ENCODE results near the gene MYH14. TPM values are rescaled to one million over a fixed set of nuclear protein-coding genes. Genes with fewer than 3 reads are reported as not detected.

Gene MYH14
- total RNA-seq, 1 donor from 2014 or later = 99.3 TPM

- intact Hi-C loops (cut with DNase I) = no loop called here
- DNase-seq (ENCODE audit: missing footprints) (no peak), ATAC-seq (no peak)
Observed at GRCh38 chr19:50308991-50309390, 105.6 kb downstream of the MYH14 start.

GRCh38 chr19:50309396-50310125 lies 106.1 kb downstream of the MYH14 start:
- intact Hi-C loops (cut with DNase I) = no loop called here
- DNase-seq (ENCODE audit: missing footprints) (no peak), ATAC-seq (no peak)

- DNase-seq (ENCODE audit: missing footprints) (no peak), ATAC-seq (no peak)
- intact Hi-C loops (cut with DNase I) = no loop called here
Observed at GRCh38 chr19:50310759-50311465, 107.5 kb downstream of the MYH14 start.

- intact Hi-C loops (cut with DNase I) = no loop called here
- DNase-seq (ENCODE audit: missing footprints) (no peak), ATAC-seq (no peak)
Observed at GRCh38 chr19:50311723-50312635, 108.6 kb downstream of the MYH14 start.

GRCh38 chr19:50312967-50313811 lies 109.8 kb downstream of the MYH14 start:
- intact Hi-C loops (cut with DNase I) = no loop called here
- no peak for ATAC-seq
- DNase-seq (ENCODE audit: missing footprints) = no peak

- intact Hi-C loops (cut with DNase I) = no loop called here
- ATAC-seq = no peak
Observed at GRCh38 chr19:50313812-50314536, 110.6 kb downstream of the MYH14 start.

DNA sequence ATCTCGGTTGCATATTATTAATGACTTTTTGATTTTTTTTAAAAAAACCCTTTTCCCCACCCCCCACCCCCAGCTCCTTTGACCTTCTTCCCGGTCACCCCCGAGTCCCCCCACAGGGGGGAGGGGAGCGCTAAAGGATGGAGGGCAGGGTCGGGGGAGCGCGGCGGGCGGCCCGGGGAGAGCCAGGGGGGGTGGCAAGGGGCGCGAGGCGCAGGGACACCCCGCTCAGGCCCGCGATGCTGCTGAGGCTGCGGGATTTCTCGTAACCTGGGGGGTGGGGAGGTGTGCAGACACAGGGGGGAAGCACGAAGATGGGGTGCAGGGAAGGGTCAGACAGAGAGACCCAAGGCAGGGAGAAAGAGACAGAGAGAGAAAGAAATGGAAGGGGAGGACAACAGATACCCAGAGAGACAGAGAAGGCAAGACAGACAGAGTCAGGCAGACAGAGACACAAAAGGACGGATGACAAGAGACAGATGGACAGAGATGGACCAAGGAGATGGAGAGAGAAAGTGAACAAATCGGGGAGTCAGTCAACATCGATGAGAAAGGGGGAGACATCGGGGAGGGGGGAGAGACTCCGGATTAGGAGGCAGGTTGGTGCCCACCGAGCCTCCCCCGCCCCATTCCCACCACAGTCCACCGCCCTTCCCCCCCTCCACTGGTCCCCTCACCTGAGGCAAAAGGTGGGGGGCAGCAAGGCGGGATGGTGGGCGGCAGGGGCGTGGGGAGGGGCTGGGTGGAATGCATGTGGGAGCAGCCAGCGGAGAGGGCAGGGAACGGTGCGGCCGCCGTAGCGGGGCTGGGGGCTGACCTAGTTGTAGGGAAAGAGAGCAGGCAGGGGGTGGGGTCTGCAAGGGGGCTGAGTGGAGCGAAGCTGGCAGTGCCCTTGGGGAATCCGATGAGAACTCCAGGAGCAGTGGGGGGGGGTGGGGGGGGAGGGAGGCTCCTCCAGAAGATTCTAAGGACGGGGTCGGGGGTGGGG lies 111.6 kb downstream of the MYH14 start:
- DNase-seq (ENCODE audit: missing footprints) (no peak), ATAC-seq (no peak)
- intact Hi-C loops (cut with DNase I) = no loop called here

More at GRCh38 chr19:50313812-50314536, 110.6 kb downstream of the MYH14 start:
- DNase-seq (ENCODE audit: missing footprints) = no peak

GRCh38 chr19:50315773-50316448 lies 112.5 kb downstream of the MYH14 start:
- intact Hi-C loops (cut with DNase I) = no loop called here
- DNase-seq (ENCODE audit: missing footprints) (no peak), ATAC-seq (no peak)

- ATAC-seq = no peak
- intact Hi-C loops (cut with DNase I) = no loop called here
- no peak for DNase-seq (ENCODE audit: missing footprints)
Observed at GRCh38 chr19:50317115-50317514, 113.7 kb downstream of the MYH14 start.

DNA sequence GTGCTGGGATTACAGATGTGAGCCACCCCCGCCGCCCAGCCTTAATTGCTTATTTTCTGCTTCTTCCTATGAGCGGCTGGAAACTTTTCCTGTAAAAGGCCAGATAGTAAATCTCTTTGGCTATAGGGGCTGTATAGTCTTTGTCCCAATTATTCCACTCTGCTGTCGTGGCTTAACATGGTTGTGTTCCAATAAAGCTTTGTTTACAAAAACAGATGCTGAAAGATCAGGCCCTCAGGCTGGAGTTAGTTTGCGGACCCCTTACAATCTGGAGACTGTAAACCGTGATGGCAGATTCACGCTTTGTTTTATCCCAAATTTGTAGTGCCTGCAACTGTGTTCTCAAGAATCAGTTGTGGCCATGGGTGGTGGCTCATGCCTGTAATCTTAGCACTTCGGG lies 115.0 kb downstream of the MYH14 start:
- ATAC-seq (no peak), DNase-seq (ENCODE audit: missing footprints) (no peak)
- intact Hi-C loops (cut with DNase I) = no loop called here

DNA sequence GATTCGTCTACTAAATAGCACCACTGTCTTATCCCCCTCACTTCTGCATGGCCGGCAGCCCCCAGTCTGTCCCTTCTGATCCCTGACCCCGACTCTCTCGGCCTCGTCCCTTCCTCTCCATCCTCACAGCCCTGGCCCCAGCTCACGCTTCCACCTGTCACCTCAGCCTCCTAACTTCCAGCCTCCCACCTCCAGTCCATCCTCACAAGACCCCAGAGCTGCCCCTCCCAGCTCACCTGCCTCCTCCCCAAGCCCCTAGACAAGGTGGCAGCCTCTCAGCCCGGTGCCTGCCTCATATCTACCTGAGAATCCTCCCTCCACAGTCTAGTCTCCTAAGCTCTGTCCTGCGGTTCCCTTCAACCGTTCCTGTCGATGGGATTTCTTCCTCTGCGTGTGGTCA lies 115.7 kb downstream of the MYH14 start:
- intact Hi-C loops (cut with DNase I) = no loop called here
- ATAC-seq (no peak), DNase-seq (ENCODE audit: missing footprints) (no peak)

GRCh38 chr19:50320051-50320450 lies 116.6 kb downstream of the MYH14 start:
- intact Hi-C loops (cut with DNase I) = no loop called here
- ATAC-seq = no peak
- DNase-seq (ENCODE audit: missing footprints) = no peak

DNA sequence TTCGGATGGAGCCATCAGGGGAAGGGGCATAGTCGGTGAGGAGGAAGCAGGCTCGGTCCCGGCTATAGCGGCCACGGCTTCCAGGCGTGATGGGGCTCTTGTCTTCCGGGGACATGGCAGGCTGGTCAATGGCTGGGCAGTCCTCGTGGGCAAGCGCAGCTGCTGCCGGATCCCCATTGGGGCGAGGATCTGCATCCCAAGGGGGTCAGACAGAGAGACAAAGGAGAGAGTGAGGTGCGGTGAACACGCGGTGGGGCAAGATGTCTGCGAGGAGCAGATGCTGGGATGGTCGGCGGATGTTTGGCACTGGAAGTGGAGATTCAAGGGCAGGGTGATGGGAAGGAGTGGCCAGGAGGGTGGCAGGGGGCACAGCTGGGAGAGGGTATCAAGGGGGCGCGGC lies 117.2 kb downstream of the MYH14 start:
- ATAC-seq (no peak), DNase-seq (ENCODE audit: missing footprints) (no peak)
- intact Hi-C loops (cut with DNase I) = no loop called here

DNA sequence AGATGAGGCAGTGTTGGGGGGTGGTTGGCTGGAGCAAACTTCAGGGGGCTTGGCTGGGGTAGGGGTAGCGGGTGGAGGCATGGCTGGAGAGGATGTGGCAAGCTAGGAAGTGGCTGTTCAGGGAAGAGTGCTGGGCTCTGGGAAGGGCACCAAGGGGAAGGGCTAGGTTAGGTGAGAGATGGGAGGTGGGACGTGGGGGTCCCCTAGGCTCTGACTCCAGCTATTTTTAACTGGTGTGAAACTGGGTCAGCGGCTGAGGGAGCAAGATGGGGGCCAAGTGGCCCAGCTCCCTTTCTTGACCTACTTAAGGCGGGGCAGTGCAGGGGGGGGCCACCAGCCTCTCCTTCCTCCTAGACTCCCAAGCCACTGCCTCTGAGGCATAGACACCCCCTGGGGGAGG lies 118.4 kb downstream of the MYH14 start:
- ATAC-seq (no peak), DNase-seq (ENCODE audit: missing footprints) (no peak)
- intact Hi-C loops (cut with DNase I) = no loop called here

DNA sequence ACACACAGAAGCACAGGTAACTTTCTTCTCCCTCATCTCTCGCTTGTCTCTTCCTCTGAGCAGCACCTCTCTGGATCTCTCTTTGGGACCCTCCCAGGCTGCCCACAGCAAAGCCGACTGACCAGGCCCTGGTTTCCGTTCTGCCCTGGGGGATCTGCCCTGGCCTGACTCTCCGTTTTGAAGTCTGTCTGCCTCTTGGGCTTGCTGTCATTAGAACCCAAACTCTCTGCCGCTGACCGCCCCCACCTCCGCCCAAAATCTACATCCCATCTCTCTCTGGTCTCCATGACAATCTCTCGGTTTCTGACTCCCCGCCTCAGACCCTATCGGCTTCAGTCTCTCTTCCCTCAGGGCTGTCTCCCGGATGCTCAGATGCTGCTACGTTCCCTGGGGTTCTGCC lies 118.8 kb downstream of the MYH14 start:
- no peak for ATAC-seq
- no peak for DNase-seq (ENCODE audit: missing footprints)
- intact Hi-C loops (cut with DNase I) = no loop called here
